HT1080 (cell line): ENCODE measurements around the gene CCNK. TPM values are rescaled to one million over a fixed set of nuclear protein-coding genes. Genes with fewer than 3 reads are reported as not detected.

ENCODE experiments used
- DNase-seq: peaks from one replicate; pipeline ENCODE4 v3.0.0-alpha.2; 2015; ENCODE audit warnings: low read depth
- total RNA-seq: library from RNA; depleted of rRNA; stranded (reverse); fragments of >200 nt; shearing (Covaris generic); gene quantifications from 2 replicates; pipeline ENCODE4 v1.2.3, GENCODE V29; 2014

The CCNK gene
- total RNA-seq, 1 experiment from 2014 or later = 14.1 TPM

DNA sequence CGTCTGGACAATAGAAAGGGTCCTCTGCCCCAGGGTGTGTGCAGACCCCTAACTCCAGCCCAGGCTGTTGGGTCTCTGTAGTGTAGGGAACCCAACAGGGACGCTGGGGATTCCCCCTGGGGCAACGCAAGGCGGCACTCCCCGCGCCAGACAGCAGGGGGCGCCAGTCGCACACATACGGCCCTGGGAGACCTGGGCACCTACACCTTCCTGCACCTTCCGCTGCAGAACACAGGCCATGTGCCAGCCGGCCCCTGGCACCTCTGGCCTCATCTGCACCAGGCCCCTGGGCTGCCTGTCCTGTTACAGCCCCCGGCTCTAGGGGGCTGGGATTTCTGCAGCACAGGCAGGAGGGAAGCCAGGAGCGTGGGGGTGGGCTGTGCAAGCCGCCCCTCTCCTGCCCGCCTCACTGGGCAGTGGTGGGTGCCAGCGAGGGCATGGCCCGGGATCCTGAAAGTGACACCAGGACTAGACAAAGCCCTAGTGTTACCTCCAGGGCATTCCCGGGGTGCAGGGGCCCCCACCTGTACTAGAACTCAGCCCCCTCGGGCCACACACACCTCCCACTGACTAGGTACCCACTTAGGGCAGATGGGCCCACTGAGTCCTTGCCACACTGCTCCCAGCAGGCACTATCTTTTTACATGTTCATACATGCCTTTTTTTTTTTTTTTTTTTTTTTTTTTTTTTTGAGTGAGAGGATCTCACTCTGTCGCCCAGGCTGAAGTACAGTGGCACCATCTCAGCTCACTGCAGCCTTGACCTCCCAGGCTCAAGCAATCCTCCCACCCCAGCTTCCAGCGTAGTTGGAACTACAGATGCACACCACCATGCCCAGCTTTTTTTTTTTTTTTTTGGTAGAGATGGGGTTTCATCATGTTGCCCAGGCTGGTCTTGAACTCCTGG lies 37.5 kb downstream of the CCNK start:
- peak; percentile 68 for DNase-seq

DNA sequence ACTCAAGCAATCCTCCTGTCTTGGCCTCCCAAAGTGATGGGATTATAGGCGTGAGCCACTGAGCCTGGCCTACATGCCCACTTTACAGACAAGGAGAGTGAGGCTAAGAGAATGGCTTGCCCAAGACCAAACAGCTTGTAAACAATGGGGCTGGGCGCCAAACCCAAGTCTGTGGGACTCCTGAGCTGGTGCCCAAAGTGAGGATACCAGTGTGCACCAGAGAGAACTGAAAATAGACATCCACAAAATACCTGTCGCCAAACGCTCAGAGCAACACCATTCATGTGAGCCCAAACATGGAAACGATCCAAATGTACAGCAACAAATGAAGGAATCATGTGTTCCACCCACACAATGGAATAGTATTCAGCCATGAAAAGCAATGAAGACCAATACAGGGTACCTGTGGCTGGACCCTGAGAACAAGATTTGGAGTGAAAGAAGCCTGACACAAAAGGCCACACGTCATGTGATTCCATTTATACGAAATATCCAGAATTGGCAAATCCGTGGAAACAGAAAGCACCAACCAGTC lies 38.2 kb downstream of the CCNK start:
- no peak for DNase-seq

DNA sequence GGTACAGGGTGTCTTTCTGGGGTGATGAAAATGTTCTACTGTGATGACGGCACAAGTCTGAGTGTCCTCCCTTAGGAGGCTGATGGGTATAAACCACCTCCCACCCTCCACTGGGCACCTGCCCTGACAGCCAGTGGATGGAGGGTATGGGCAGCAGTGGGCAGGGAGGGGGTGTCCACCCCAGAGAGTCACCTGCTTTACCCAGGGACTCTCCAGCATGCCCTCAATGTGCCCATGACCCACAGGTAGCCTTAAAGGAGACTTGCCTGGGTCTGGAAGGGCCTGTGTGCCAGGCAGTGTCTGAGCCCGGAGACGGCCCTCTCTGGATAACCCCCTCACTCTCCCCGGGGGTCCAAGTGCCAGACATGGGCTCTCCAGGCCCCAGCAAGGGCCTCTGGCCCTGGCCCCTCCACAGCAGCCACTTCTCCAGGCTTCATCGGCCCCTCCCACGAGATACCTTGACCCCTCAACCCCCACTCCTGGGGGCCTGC lies 38.8 kb downstream of the CCNK start:
- no peak for DNase-seq

DNA sequence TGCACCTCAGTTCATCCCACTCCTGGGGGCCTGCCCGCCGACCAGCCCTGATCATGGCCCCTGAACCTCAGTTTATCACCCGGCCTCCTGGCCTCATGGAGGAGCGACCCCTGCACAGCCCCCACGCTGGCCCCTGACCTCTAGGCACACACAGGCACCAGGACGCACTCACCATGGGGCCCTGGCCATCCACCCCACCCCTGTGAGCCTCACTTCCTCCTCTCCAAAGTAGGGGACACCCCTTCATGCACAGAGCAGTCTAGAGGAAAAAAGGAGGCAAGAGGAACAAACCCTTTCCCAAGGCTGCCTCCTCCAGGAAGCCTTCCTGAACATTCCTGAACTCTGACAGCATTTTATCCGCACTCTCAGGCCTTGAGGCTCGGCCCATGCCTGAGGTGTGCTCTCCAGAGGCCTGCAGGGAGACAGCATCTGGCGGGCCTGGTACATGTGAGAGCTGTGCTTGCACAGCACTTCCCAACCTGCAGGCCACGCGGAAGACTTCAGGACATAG lies 39.4 kb downstream of the CCNK start:
- DNase-seq = no peak

DNA sequence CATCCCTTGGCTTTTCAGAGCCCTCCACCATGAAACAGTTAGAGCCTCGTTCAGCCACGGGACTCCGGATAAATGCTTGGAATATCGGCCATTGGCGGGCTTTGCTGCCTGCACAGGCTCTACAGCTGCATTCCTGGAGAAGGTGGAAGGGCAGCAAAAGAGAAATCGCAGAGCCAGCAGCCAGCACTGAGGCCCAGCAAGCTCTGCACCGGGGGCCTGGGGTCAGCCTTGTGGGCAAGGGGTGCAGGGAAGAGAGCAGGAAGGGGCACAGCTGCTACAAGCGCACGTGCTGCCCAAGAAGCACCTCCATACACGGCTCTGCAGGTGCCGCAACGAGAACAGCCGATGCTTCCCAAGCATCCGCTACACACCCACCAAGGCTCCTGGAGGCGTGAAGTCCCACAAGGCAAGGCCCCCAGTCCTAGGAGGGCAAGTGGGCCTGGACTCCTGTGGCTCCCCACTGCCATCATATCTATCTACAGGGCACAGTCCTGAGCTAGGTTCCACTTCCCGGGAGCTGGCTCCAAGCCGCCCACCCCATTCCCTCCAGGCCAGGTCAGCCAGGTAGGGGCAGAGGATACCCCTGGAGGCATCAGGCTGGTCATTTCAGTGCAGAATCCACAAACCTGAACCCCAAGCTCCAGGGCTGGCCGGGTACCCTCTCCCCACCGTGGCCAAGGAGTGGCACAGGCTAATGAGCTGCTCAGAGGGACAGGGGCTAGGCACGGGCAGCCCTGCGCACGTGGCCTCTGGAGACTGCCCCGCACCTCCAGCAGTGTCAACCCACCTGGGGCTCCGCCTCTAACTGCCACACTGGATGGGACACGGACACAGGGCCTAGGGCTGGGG lies 40.2 kb downstream of the CCNK start:
- DNase-seq = no peak

DNA sequence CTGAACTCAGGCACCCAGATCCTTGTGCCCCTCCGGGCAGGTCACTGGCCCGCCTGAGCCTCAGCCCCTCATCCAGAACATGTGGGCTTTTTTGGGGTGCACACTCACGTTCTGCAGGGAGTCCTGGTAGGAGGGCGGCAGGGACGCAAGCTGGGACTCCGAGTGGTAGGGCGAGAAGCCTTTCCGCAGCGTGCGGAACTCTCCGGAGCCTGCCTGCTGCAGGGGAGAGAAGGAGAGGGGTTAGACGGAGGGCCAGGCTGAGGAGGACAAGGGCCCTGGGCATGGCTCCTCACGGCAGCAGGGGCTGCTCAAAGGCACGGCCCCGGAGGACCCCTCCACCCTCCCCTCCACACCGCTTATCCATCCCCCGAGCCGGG lies 40.8 kb downstream of the CCNK start:
- no peak for DNase-seq

DNA sequence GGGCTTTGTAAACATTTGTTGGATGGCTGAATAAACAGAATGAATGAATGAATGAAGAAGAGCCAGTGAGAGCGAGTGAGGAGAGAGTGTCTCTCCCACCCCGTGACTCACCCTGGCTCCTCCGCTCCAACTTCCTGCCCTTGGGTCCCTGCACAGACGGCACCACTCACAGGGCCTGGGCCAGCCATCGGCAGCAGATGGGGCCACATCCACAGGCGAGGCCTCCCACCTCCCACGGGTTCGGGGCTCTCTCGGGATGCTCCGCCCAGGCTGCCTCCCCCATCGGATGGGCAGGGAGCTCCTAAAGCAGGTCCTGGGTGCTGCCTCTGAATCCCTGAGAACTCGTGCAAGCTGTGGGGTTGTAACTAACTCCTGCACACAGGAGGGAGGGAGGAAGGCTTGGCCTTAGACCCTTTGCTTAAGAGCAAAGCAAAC lies 41.3 kb downstream of the CCNK start:
- peak; percentile 81 for DNase-seq

DNA sequence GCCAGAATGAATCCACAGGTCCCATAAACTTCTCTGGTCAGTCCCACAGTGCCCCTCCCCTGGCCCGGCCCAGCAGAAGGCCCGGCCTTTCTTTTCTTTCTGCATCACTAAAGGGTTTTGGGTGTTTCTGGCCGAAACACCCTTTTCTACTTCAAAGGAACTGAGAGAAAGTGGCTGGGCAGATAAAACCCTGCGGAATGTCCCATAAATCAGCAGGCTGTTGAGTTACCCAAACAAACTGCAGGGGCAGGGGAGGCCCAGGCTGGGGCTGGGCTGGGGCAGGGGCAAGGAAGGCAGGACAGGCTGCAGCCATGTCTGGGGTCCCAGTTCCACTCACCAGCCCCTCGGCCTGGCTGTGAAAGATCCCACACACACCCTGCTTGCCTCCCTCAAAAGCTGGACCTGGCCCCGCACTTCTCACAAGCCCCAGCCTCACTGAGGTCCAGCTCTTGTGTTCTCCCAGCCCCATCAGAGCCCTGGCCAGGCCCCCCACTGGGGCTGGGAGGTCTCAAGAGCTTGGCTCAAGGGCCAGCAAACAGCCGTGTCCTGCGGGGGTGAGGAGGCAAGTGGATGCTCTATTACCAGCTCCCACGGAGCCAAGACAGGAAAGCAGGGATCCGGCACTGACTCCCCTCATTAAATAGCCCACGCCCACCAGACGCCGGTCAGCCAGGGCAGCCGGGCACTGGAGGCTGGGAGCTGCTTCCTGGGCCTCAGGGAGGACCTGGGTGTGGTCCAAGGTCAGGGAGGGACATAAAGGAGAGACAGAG lies 41.9 kb downstream of the CCNK start:
- DNase-seq = no peak

DNA sequence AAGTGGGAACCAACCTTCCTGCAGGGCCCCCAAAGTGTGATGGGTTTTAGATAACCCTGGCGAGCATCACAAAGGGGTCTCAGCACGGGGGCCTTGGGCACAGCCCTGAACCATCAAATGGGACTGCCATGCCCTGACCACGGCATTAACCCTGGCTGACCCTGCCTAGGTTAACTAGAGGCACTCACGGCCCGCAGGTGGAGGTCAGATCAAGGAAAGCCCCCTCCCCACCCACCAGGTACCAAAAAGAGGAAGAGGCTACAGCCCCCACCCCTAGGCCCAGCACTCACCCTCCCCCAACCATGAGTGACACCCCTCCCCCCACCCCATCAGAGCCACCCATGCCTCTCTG lies 42.5 kb downstream of the CCNK start:
- no peak for DNase-seq

DNA sequence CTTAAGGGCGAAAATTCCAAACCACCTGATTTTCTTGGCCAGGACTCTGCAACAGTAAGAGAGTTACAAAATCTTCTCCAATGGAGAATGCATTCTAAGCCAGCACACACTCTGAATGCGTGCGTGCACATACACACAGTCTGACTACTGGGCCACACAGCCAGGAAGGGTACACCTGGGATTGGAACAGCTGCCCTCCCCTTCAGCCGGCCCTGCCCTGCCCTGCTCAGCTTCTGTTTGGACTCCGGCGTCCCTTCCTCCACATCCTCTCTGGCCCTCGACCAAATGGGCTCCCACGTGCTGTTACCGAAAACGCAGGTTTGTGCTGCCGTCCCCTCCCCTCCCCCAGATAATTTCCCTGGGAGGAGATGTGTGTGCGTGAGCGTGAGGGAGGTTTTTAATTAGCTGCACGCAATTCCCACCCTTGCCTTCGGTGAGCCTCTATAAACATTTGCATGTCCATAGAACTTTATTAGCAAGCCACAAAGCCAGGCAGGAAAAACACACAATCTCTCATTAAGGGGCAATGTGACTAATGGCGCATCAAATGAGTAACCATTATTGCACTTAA lies 43.0 kb downstream of the CCNK start:
- no peak for DNase-seq

DNA sequence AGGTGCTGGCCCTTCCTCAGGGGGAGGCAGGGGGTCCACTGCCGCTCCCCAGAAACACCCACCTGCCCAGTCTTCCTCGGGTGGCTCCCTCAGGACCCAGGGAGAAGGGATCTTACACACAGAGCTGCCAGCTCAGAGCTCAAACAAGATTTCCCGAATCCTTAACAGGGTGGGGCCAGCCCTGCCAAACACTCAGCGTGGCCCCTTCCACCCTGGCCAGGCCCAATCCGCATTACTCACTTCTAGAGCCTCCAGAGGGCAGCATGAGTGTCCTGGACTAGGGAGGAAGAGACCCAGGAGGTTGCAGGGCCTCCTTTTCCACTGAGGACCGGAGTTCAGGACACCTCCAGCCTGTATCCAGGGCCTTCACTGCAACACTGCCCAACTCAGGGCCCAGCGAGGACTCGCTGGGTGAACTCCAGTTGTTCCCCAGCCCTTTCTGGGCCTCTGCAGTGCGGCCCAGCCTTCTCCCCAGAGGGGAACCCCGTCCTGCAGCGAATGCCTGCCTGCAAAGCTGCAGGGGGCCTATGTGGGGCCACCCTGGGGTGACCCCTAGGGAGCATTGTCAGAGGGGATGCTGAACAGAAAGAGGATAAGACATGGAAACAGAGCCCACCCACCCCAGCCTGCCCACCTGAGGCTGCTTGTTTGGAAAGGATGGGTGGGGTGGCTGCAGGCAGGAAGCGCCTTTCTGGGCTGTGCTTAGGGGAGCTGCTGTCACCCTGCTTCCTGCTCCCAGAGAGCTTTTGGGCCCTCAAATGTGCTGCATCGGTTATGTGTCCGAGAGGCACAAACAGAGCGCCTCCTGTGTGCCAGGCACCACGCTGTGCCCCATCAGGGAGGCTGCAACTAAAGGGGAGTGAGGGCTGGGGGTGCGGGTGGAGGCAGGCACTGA lies 43.8 kb downstream of the CCNK start:
- peak; percentile 65 for DNase-seq

DNA sequence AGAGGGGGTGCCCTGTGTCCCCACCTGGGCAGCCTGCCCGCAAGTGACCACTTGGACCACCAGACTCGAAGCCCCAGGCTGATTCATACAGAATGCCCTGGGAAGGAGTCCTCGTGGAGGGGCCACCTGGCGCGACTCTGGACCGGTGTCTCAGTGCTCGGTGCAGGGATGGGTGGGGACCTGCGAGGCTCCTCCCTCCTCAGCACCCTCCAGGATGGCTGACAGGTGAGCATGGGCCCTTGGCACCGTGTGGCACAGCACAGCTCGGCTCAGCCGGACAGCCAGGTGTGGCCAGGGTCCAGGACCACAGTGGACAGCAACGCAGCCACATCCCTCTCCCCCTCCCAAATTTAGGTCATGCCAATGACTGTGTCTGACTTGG lies 44.5 kb downstream of the CCNK start:
- DNase-seq = no peak

DNA sequence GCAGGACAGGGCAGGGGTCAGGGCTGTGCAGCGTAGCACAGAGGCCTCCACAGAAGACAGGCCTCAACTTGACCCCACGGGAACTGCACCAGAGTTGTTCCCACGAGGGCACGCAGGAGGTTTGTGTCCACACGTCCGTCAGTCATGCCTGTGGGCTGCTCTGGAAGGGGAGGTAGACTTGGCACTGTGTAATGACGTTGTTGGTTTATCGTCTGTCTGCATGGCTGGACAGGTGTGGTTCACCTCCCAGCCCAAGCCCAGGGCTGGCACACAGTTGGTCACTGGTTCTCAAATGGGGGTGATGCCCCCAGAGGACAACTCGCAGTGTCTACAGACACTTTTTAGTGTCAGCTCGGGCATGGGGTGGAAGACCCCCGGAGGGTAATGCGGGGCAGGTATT lies 45.8 kb downstream of the CCNK start:
- no peak for DNase-seq

DNA sequence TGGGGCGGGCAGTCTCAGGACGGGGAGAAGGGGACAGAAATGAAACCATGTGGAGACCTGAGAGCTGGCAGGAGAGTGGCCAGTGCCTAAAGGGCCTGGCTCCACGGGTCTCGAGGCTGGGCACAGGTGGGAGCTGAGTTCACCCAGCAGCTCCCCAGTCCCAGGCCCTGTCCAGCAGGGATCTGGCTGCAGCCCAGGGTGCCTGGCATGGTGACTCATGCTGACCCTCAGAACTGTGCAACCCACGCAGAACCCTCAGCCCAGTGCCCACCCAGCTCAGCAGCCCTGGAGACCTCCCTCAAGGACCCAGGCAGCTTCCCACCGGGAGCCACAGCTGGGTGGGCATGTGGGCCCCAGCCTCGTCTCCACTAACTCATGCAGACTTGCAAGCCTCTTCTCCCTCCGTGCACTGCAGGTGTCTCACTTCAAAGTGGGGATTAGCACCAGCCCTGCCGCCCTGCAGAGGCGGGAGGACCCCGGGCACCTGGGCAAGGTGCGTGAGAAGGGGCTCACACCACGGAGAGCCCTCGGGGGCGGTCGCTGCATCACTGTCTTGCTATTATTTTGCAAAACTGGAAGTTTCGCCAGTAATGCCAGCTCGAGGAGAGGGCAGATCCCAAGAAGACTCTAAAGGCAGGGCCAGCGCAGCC lies 46.3 kb downstream of the CCNK start:
- no peak for DNase-seq

DNA sequence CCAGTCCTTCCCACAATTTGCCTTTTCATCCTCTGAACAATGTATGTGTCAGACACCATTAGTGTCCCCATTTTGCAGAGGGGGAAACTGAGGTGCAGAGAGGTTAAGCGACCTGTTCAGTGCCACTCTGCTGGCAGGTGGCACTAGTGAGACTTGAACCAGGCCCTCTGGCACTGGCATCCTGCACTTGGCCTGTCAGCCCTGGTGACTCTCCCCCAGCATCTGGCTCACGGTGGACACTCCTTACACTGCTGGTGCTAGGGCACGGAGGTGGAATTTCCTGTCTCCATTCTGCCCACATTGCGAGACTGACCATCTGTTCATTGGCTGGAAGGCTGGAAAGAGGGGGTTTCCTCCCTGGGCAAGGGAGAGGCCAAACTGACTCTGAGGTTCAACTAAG lies 48.7 kb downstream of the CCNK start:
- DNase-seq = no peak

DNA sequence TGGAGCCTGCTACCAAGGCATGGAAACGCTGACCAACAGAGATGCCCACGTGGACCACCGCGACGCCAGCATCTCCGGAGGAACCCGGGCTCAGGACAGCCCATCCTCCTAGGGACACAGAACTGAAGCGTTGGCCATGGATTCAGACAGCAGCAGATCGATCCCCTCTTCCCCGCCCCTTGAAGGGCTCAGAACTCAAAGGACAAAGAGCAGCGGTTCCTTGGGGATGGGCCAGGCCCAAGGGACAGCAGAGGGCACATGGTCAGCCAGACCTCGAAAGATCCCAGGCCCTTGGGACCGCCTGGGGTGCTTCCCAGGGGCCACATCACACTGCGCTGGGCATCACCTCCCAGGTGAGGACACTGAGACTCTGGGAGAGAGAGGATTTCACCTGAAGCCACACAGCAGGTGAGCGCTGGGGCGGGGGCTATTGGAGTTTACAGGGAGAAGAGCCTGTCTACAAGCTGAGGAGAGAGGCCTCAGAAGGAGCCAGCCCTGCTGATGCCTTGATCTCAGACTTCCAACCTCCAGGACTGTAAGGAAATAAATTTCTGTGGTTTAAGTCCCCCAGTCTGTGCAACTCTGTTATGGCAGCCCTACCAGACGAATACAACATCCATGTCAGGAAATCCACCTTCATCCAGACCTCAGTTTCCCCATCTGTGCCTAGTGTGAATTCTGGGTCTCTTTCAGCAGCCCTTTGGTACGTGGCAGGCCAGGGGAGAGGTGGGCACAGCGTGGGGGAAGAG lies 49.4 kb downstream of the CCNK start:
- DNase-seq = no peak

DNA sequence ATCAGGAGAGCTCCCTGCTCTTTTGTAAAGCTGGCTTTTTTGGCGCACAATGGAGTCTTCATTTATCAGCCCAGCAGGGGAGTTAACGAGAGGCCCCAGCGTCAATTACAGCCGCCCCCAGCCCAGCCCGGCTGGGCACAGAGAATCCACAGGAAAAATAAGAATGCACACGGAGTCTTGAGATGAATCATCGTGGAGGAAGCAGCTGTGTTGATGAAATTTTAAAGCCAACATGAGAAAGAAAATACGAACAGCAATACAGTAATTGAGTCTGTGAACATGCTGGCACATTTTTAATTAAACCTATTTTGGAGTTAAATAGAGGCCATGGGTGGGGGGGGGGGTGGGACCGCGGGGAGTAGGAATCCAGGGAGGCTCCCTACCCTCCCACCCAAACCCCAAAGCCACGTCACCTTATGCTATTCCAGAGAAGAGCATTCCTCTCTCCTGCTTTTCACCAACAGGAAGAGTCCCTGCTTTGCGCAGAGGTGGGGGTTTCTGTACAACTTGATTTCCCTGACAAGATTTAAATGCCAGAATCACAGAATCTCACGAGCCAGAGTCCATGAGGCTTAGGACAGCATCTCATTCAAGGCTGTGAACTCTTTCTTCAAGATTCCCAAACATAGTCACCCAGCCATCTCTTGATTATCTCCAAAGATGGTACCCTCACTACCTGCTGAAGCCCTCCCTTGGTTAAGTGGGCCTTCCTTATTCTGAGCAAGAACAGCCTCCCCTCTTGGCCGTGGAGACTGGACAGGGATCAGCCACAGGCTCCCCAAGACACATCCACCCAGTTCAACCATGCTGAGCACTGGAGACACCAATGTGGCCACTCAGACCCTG lies 50.3 kb downstream of the CCNK start:
- peak; percentile 66 for DNase-seq

DNA sequence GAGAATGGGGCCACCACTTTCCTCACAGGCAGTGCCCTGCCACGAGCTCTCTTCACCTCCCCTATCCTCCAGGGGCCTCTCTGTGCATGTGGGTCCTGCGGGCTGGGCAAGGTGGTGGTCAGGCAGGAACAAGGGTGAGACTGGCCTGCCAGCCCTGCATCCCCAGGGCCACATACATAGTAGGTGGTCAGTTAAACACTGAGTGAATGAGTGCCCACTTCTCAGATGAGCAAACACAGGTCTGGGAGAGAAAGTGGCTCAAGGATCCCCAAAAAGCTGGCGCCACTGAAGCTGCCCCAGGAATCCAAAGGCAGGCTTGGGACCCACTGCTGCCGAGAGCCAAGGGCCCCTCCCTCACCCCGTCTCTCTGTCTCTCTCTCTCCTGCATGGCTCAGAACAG lies 51.1 kb downstream of the CCNK start:
- DNase-seq = no peak
